ENCODE measurements around the gene TRAPPC3.
"Not testable (repeated sequence)": the region's sequence is repeated elsewhere in the genome, so short reads cannot be mapped to it uniquely, and the experiment has no call there.

The TRAPPC3 gene

GRCh38 chr1:36149237-36149972 lies at the start of gene TRAPPC3:
TRAPPC3 (minus strand) TSS chr1:36149486; CDS start chr1:36149378, 108 bp downstream.
- peak; percentile 100 for DNase-seq

GRCh38 chr1:36198641-36199040 lies 49.4 kb upstream of the TRAPPC3 start:
- no peak for DNase-seq

- DNase-seq: not testable (repeated sequence)
Observed at GRCh38 chr1:36196805-36197204, 47.5 kb upstream of the TRAPPC3 start.

GRCh38 chr1:36187800-36188593 lies 38.7 kb upstream of the TRAPPC3 start:
- DNase-seq: peak; percentile 74 to 76

GRCh38 chr1:36183309-36183856 lies 34.1 kb upstream of the TRAPPC3 start:
- no peak for DNase-seq

- DNase-seq: no peak
Observed at GRCh38 chr1:36182734-36183133, 33.4 kb upstream of the TRAPPC3 start.

GRCh38 chr1:36179220-36179600 lies 29.9 kb upstream of the TRAPPC3 start:
- no peak for DNase-seq

- DNase-seq: peak in 1 of 2 donors; percentile 13
Observed at GRCh38 chr1:36178471-36179219, 29.4 kb upstream of the TRAPPC3 start.

GRCh38 chr1:36177589-36178431 lies 28.5 kb upstream of the TRAPPC3 start:
- DNase-seq: no peak

GRCh38 chr1:36176106-36176949 lies 27.0 kb upstream of the TRAPPC3 start:
- DNase-seq: no peak

- no peak for DNase-seq
Observed at GRCh38 chr1:36175137-36176095, 26.1 kb upstream of the TRAPPC3 start.

- no peak for DNase-seq
Observed at GRCh38 chr1:36174713-36175112, 25.4 kb upstream of the TRAPPC3 start.

GRCh38 chr1:36172983-36173382 lies 23.7 kb upstream of the TRAPPC3 start:
- DNase-seq: no peak

GRCh38 chr1:36172017-36172747 lies 22.9 kb upstream of the TRAPPC3 start:
- DNase-seq: no peak

GRCh38 chr1:36170643-36171412 lies 21.5 kb upstream of the TRAPPC3 start:
- no peak for DNase-seq

- no peak for DNase-seq
Observed at GRCh38 chr1:36168514-36168913, 19.2 kb upstream of the TRAPPC3 start.

- no peak for DNase-seq
Observed at GRCh38 chr1:36166938-36167905, 17.9 kb upstream of the TRAPPC3 start.
